Immature natural killer cell (primary cell): ENCODE data around the gene TRIM72. TPM values are rescaled to one million over a fixed set of nuclear protein-coding genes. Genes with fewer than 3 reads are reported as not detected.
A peak's percentile ranks its signal among the peaks of the same experiment; 100 is the strongest.
"Not testable (repeated sequence)": the region's sequence is repeated elsewhere in the genome, so short reads cannot be mapped to it uniquely, and the experiment has no call there.

Source experiments
- DNase-seq, 3 donors: peaks; one replicate each; pipeline ENCODE4 v3.0.0; 2022; ENCODE audit warnings: mixed read lengths in 1 of 3
- H3K27ac Mint-ChIP-seq, 6 donors: one replicate each; pipeline ENCODE4 v1.8.0; 2020; ENCODE audit warnings: mixed read lengths in 6 of 6, mild to moderate bottlenecking in 5 of 6, inconsistent platforms in 4 of 6, moderate library complexity in 3 of 6
- H3K27me3 Mint-ChIP-seq, 3 donors: one replicate each; pipeline ENCODE4 v1.8.0; 2020 to 2021; ENCODE audit warnings: low read depth in 3 of 3, mild to moderate bottlenecking in 3 of 3, mixed read lengths in 3 of 3, moderate library complexity in 3 of 3, inconsistent platforms in 1 of 3
- H3K36me3 Mint-ChIP-seq, 3 donors: one replicate each; pipeline ENCODE4 v1.8.0; 2020; ENCODE audit warnings: mixed read lengths in 3 of 3, inconsistent platforms in 2 of 3, mild to moderate bottlenecking in 2 of 3
- H3K4me1 Mint-ChIP-seq, 2 donors: one replicate each; pipeline ENCODE4 v1.8.0; 2020; ENCODE audit warnings: inconsistent platforms in 2 of 2, mild to moderate bottlenecking in 2 of 2, mixed read lengths in 2 of 2, moderate library complexity in 1 of 2
- H3K4me3 Mint-ChIP-seq, 5 donors: one replicate each; pipeline ENCODE4 v1.8.0; 2020; ENCODE audit warnings: mild to moderate bottlenecking in 5 of 5, mixed read lengths in 5 of 5, inconsistent platforms in 3 of 5, moderate library complexity in 3 of 5
- H3K9me3 Mint-ChIP-seq, 6 donors: one replicate each; pipeline ENCODE4 v1.8.0; 2020; ENCODE audit warnings: mild to moderate bottlenecking in 6 of 6, mixed read lengths in 6 of 6, inconsistent platforms in 4 of 6, moderate library complexity in 3 of 6
- polyA plus RNA-seq, 3 donors: library from polyadenylated mRNA; unstranded; fragments of 300-500 nt; fragmentation: Illumina TruSeq; gene quantifications; one replicate each; pipeline ENCODE4 v1.2.3, GENCODE V29; 2021

The TRIM72 gene
- polyA plus RNA-seq, 3 donors from 2014 or later, result not detected

- Mint-ChIP-seq H3K27ac (peak overlapping the region; percentile 93 to 96 (median 93)), H3K4me3 (peak overlapping the region; percentile 75 to 86 (median 81)), H3K4me1 (peaks cover 70 to 86% of the 10 kb centered on the region in 2 donors), H3K27me3 (peaks cover 0 to 5% (median 3%) of the 10 kb centered on the region in 3 donors), H3K36me3 (peaks cover 22 to 47% (median 24%) of the 10 kb centered on the region in 3 donors), H3K9me3 (no peaks in the 10 kb centered on the region)
- peak; percentile 50 to 66 (median 50) for DNase-seq
These were observed 51.7 kb downstream of the TRIM72 start for GRCh38 chr16:31265329-31266245.

DNA sequence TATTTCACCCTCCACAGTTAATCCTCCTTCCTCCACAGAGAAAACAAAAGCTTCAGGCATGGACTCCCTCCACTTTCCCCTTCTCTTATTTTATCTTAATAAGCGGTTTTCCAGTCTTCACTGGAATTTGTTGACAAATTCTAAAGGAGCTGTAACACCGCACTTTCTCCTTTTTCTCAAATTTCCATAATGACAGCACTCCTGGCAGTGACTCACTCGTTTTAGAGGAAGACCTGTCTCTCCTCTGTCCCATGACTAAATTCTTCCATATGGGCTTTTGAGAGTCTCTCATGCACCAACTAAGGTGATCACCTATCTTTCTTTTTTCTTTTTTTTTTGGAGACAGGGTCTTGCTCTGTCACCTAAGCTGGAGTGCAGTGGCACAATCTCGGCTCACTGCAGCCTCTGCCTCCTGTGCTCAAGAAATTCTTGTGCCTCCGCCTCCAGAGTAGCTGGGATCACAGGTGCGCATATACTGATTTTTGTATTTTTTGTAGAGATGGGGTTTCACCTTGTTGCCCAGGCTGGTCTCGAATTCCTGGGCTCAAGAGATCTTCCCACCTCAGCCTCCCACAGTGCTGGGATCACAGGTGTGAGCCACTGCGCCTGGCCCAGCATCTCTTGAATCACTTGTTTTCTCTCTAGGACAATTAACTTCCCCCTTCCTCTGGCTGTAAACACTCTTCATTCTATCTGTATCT is 53.6 kb downstream of the TRIM72 start:
- Mint-ChIP-seq H3K36me3 (peaks cover 27 to 53% (median 33%) of the 10 kb centered on the region in 3 donors), H3K9me3 (no peaks in the 10 kb centered on the region), H3K27me3 (peaks cover 1 to 5% (median 4%) of the 10 kb centered on the region in 3 donors), H3K4me1 (peaks cover 54 to 67% of the 10 kb centered on the region in 2 donors), H3K27ac (peak overlapping the region; percentile 71 to 90 (median 78)), H3K4me3 (peak overlapping the region; percentile 11 to 62 (median 47))
- no peak for DNase-seq

DNA sequence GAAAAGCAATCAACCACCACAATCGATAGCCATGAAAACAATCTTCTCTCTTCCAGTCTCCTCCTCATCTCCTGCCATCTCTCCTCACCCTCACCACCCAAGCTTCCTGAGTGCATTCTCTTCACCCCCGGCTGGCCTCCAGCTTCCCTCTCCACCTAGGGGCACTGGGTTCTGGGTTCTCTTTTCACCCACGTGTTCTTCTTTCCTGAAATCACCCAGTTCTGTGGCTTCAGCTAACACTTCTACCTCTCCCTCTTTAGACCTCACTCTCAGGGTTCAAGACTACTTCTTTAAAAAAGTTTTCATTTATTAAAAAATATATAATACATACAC is 54.1 kb downstream of the TRIM72 start:
- H3K36me3 Mint-ChIP-seq, result peaks cover 25 to 56% (median 34%) of the 10 kb centered on the region in 3 donors
- H3K27ac Mint-ChIP-seq, result peak overlapping the region in 5 of 6 donors; percentile 38 to 87 (median 80)
- peak overlapping the region; percentile 5 to 51 (median 31) for H3K4me3 Mint-ChIP-seq
- peaks cover 1 to 5% (median 4%) of the 10 kb centered on the region in 3 donors for H3K27me3 Mint-ChIP-seq
- H3K4me1 Mint-ChIP-seq, result peaks cover 52 to 62% of the 10 kb centered on the region in 2 donors
- H3K9me3 Mint-ChIP-seq, result no peaks in the 10 kb centered on the region
- no peak for DNase-seq

DNA sequence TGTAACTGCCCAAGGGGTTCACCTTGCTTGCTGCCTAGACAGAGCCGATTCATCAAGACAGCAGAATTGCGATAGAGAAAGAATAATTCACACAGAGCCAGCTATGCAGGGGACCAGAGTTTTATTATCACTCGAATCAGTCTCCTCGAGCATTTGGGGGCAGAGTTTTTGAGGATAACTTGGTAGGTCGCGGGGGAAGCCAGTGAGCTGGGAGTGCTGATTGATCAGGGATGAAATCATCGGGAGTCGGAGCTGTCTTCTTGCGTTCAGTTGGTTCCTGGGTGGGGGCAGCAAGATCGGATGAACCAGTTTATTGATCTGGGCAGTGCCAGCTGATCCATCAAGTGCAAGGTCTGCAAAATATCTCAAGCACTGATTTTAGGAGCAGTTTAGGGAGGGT is 55.0 kb downstream of the TRIM72 start:
- Mint-ChIP-seq H3K36me3 (peaks cover 25 to 65% (median 38%) of the 10 kb centered on the region in 3 donors), H3K9me3 (no peaks in the 10 kb centered on the region), H3K4me1 (peaks cover 46 to 54% of the 10 kb centered on the region in 2 donors), H3K4me3 (no peak overlapping the region), H3K27me3 (peaks cover 1 to 5% (median 4%) of the 10 kb centered on the region in 3 donors), H3K27ac (peak overlapping the region in 4 of 6 donors; percentile 60 to 87 (median 72))
- no peak for DNase-seq

- DNase-seq, result no peak
- peak overlapping the region in 3 of 6 donors; percentile 16 to 50 (median 40) for H3K27ac Mint-ChIP-seq
- H3K9me3 Mint-ChIP-seq, result no peaks in the 10 kb centered on the region
- H3K4me3 Mint-ChIP-seq, result no peak overlapping the region
- peaks cover 25 to 67% (median 38%) of the 10 kb centered on the region in 3 donors for H3K36me3 Mint-ChIP-seq
- H3K27me3 Mint-ChIP-seq, result peaks cover 1 to 5% (median 4%) of the 10 kb centered on the region in 3 donors
- H3K4me1 Mint-ChIP-seq, result peaks cover 43 to 54% of the 10 kb centered on the region in 2 donors
These were observed 55.6 kb downstream of the TRIM72 start for GRCh38 chr16:31269541-31269940.

DNA sequence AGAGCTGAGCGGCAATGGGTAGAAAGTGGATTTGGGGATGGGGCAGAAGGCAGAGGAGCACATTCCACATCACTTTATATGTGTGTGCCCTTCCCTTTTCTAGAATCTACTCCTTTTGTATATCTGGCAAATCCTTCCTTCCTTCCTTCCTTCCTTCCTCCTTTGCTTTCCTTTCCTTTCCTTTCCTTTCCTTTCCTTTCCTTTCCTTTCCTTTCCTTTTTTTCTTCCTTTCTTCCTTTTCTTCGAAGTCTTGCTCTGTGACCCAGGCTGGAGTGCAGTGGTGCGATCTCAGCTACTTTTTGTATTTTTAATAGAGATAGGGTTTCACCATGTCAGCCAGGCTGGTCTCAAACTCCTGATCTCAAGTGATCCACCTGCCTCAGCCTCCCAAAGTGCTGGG is 56.1 kb downstream of the TRIM72 start:
- DNase-seq, result not testable (repeated sequence)

DNA sequence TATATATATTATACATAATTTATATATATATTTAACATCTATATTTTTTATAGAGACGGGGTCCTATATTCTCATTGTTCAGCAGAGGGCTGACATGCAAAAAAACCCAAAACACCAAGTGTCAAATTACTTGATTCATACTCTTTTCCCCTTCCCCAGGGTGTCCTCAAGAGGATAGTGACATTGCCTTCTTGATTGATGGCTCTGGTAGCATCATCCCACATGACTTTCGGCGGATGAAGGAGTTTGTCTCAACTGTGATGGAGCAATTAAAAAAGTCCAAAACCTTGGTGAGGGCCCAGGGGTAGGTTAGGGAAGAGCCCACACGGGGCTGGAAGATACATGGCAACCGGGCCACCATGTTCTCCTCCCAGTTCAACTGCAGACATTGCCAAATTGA is 56.9 kb downstream of the TRIM72 start:
- DNase-seq, result no peak
- Mint-ChIP-seq H3K27me3 (peaks cover 1 to 4% (median 2%) of the 10 kb centered on the region in 3 donors), H3K4me3 (no peak overlapping the region), H3K9me3 (no peaks in the 10 kb centered on the region), H3K4me1 (peaks cover 33 to 46% of the 10 kb centered on the region in 2 donors), H3K36me3 (peaks cover 27 to 71% (median 45%) of the 10 kb centered on the region in 3 donors), H3K27ac (no peak overlapping the region)

More for the DNA sequence above, 56.1 kb downstream of the TRIM72 start:
- Mint-ChIP-seq H3K4me1 (peaks cover 41 to 51% of the 10 kb centered on the region in 2 donors), H3K27ac (peak overlapping the region in 3 of 6 donors; percentile 30 to 69 (median 40)), H3K36me3 (peaks cover 25 to 71% (median 41%) of the 10 kb centered on the region in 3 donors)
- not testable (repeated sequence) for H3K4me3 Mint-ChIP-seq, H3K27me3 Mint-ChIP-seq, H3K9me3 Mint-ChIP-seq

- peaks cover 26 to 42% of the 10 kb centered on the region in 2 donors for H3K4me1 Mint-ChIP-seq
- peaks cover 1 to 4% (median 2%) of the 10 kb centered on the region in 3 donors for H3K27me3 Mint-ChIP-seq
- no peak overlapping the region for H3K27ac Mint-ChIP-seq
- DNase-seq, result no peak
- H3K9me3 Mint-ChIP-seq, result no peaks in the 10 kb centered on the region
- H3K4me3 Mint-ChIP-seq, result peak overlapping the region in 1 of 5 donors; percentile 19
- peaks cover 35 to 72% (median 54%) of the 10 kb centered on the region in 3 donors for H3K36me3 Mint-ChIP-seq
These were observed 57.8 kb downstream of the TRIM72 start for GRCh38 chr16:31271621-31272190.

GRCh38 chr16:31273187-31273586 is 59.3 kb downstream of the TRIM72 start:
- Mint-ChIP-seq H3K4me1 (peaks cover 16 to 27% of the 10 kb centered on the region in 2 donors), H3K27ac (peak overlapping the region in 1 of 6 donors; percentile 22), H3K9me3 (no peaks in the 10 kb centered on the region), H3K4me3 (no peak overlapping the region), H3K27me3 (peaks cover 1 to 2% (median 1%) of the 10 kb centered on the region in 3 donors), H3K36me3 (peaks cover 30 to 74% (median 45%) of the 10 kb centered on the region in 3 donors)
- no peak for DNase-seq

DNA sequence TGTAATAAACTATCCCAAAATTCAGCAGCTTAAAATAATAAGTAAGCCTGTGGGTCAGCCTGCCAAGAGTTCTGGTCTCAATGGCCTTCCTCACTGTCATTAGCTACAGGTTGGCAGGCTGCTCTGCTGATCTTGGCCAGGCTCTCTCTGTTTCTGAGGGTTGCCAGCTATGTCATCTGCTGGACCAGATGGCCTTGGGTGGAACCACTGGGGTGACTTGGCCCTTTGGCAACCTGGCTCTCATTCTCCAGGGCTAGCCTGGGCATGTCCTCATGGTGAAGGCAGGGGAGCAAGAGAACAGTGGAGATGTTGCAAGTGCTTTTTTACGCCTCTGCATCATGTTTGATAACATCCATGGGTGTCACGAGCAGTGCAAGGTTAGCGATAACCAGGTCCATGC is 59.8 kb downstream of the TRIM72 start:
- H3K4me3 Mint-ChIP-seq, result no peak overlapping the region

GRCh38 chr16:31274831-31275816 is 61.2 kb downstream of the TRIM72 start:
- no peak overlapping the region for H3K4me3 Mint-ChIP-seq

More for the DNA sequence above, 59.8 kb downstream of the TRIM72 start:
- H3K4me1 Mint-ChIP-seq, result peaks cover 14 to 22% of the 10 kb centered on the region in 2 donors
- no peaks in the 10 kb centered on the region for H3K9me3 Mint-ChIP-seq
- H3K36me3 Mint-ChIP-seq, result peaks cover 30 to 76% (median 46%) of the 10 kb centered on the region in 3 donors
- DNase-seq, result no peak
- H3K27ac Mint-ChIP-seq, result peak overlapping the region in 1 of 6 donors; percentile 22
- H3K27me3 Mint-ChIP-seq, result peaks cover 0 to 1% (median 1%) of the 10 kb centered on the region in 3 donors

GRCh38 chr16:31276600-31276999 is 62.7 kb downstream of the TRIM72 start:
- H3K36me3 Mint-ChIP-seq, result peaks cover 28 to 81% (median 55%) of the 10 kb centered on the region in 3 donors
- H3K9me3 Mint-ChIP-seq, result no peaks in the 10 kb centered on the region
- peaks cover 24 to 30% of the 10 kb centered on the region in 2 donors for H3K4me1 Mint-ChIP-seq
- H3K4me3 Mint-ChIP-seq, result no peak overlapping the region
- peak overlapping the region in 4 of 6 donors; percentile 3 to 46 (median 31) for H3K27ac Mint-ChIP-seq
- DNase-seq, result no peak
- peaks cover 0 to 1% (median 1%) of the 10 kb centered on the region in 3 donors for H3K27me3 Mint-ChIP-seq

More at GRCh38 chr16:31274831-31275816, 61.2 kb downstream of the TRIM72 start:
- H3K27ac Mint-ChIP-seq, result peak overlapping the region in 3 of 6 donors; percentile 1 to 69 (median 25)
- DNase-seq, result no peak
- H3K4me1 Mint-ChIP-seq, result peaks cover 10 to 17% of the 10 kb centered on the region in 2 donors
- peaks cover 25 to 77% (median 52%) of the 10 kb centered on the region in 3 donors for H3K36me3 Mint-ChIP-seq
- H3K9me3 Mint-ChIP-seq, result no peaks in the 10 kb centered on the region
- peaks cover 0 to 1% (median 1%) of the 10 kb centered on the region in 3 donors for H3K27me3 Mint-ChIP-seq
